ENCODE results near the gene LIM2.

DNA sequence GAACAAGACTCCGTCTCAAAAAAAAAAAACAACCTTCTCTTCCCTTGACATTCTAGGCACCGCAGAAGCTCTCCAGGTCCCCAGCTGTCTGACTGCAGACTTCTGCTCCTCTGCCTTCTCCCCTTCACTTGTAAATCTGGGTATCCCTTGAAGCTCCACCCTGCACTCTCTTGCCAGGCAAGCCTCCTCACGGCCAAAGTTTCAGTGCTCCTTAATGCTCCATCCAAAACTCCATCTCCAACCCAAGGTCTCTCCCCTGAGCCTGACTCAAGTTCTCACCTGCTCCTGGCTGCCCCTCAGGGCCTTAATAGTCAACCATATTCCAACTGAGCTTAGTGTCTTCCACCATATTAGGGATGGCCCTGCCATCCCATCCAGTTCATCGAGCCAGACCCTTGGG is 17.5 kb downstream of the LIM2 start:
- TF ChIP-seq CTCF (IDR thresholded peaks at IDR 0.05; ENCODE audit: low read depth, low read length) (no peak), POLR2A (IDR thresholded peaks at IDR 0.05; ENCODE audit: extremely low read depth, insufficient read length) (no peak)
- TF ChIP-seq, protein P1, sequence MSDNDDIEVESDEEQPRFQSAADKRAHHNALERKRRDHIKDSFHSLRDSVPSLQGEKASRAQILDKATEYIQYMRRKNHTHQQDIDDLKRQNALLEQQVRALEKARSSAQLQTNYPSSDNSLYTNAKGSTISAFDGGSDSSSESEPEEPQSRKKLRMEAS (IDR thresholded peaks at IDR 0.05; ENCODE audit: low read depth, low read length) = no peak

All from NB4 (cell line).